HEK293 (cell line): Measurements from ENCODE around the gene PCDH1.

Experiments
- CTCF ChIA-PET: fragments of 350-600 bp; formaldehyde crosslinking; extraction: SDS; loops from one replicate; lab custom pipeline; 2021; ENCODE audit warnings: antibody characterized with exemption; lab: Yijun Ruan, JAX
- POLR2A ChIA-PET: fragments of 300-600 bp; formaldehyde crosslinking; extraction: SDS; loops from one replicate; lab custom pipeline; 2020; ENCODE audit warnings: antibody characterized with exemption, inconsistent platforms; lab: Yijun Ruan, JAX
- H3K27ac ChIP-seq: fragments of 200-500 bp; sonication (Bioruptor generic); 2 replicates; pipeline ENCODE4 v1.5.1; 2014; ENCODE audit warnings: low read depth, low read length, control low read depth, inconsistent platforms; ENCODE audit errors: extremely low read depth
- H3K36me3 ChIP-seq, 2 experiments: fragments of 200-500 bp in 1 of 2; sonication (Bioruptor generic) in 1 of 2; 1 replicate in 1 of 2; 2 replicates in 1 of 2; pipeline ENCODE4 v1.5.1; 2014 to 2017; ENCODE audit warnings: inconsistent platforms in 2 of 2, low read length in 2 of 2; ENCODE audit not compliant: control insufficient read depth in 2 of 2, insufficient read depth in 1 of 2
- H3K4me1 ChIP-seq: fragments of 200-500 bp; sonication (Bioruptor generic); 2 replicates; pipeline ENCODE4 v1.5.1; 2014; ENCODE audit warnings: mild to moderate bottlenecking, low read length, inconsistent platforms; ENCODE audit not compliant: control insufficient read depth, insufficient read depth
- H3K4me3 ChIP-seq: 2 replicates; pipeline ENCODE4 v1.5.1; 2011; ENCODE audit warnings: low read depth, mild to moderate bottlenecking, control low read depth, low read length, moderate library complexity
- H3K9me3 ChIP-seq: fragments of 200-500 bp; sonication (Bioruptor generic); 2 replicates; pipeline ENCODE4 v1.5.1; 2014; ENCODE audit warnings: low read depth, low read length, inconsistent platforms; ENCODE audit not compliant: control insufficient read depth, insufficient read depth
- AEBP2 ChIP-seq: fragments of 450-650 bp; formaldehyde crosslinking; IDR thresholded peaks from 2 replicates; pipeline ENCODE4 v1.5.1; 2016; ENCODE audit warnings: missing biosample characterization, missing genetic modification characterization, borderline replicate concordance
- ATF2 ChIP-seq: fragments of 450-650 bp; formaldehyde crosslinking; IDR thresholded peaks from 2 replicates; pipeline ENCODE4 v1.5.1; 2016; ENCODE audit warnings: missing biosample characterization, missing genetic modification characterization, low read depth
- BCL11A ChIP-seq: fragments of 450-650 bp; formaldehyde crosslinking; IDR thresholded peaks from 2 replicates; pipeline ENCODE4 v1.5.1; 2016; ENCODE audit warnings: low read depth, missing biosample characterization, missing genetic modification characterization
- PRDM2 ChIP-seq: fragments of 450-650 bp; formaldehyde crosslinking; IDR thresholded peaks from 2 replicates; pipeline ENCODE4 v1.5.1; 2016; ENCODE audit warnings: missing biosample characterization, missing genetic modification characterization, borderline replicate concordance
- ZBTB11 ChIP-seq: fragments of 450-650 bp; formaldehyde crosslinking; conservative IDR thresholded peaks from 2 replicates; pipeline ENCODE4 v1.5.1; 2016; ENCODE audit warnings: low read depth, missing biosample characterization, missing genetic modification characterization
- ZFHX2 ChIP-seq: fragments of 450-650 bp; formaldehyde crosslinking; conservative IDR thresholded peaks from 2 replicates; pipeline ENCODE4 v1.5.1; 2016; ENCODE audit warnings: missing biosample characterization, missing genetic modification characterization
- ZNF114 ChIP-seq: fragments of 450-650 bp; formaldehyde crosslinking; IDR thresholded peaks from 2 replicates; pipeline ENCODE4 v1.5.0; 2017; ENCODE audit warnings: missing biosample characterization, missing genetic modification characterization
- ZNF132 ChIP-seq: fragments of 450-650 bp; formaldehyde crosslinking; IDR thresholded peaks from 2 replicates; pipeline ENCODE4 v1.5.1; 2017; ENCODE audit warnings: missing biosample characterization, missing genetic modification characterization, borderline replicate concordance
- ZNF223 ChIP-seq: fragments of 450-650 bp; formaldehyde crosslinking; IDR thresholded peaks from 2 replicates; pipeline ENCODE4 v1.5.1; 2016; ENCODE audit warnings: missing biosample characterization, missing genetic modification characterization
- ZNF23 ChIP-seq: fragments of 450-650 bp; formaldehyde crosslinking; IDR thresholded peaks from 2 replicates; pipeline ENCODE4 v1.5.1; 2016; ENCODE audit warnings: missing biosample characterization, missing genetic modification characterization, borderline replicate concordance
- ZNF280C ChIP-seq: fragments of 450-650 bp; formaldehyde crosslinking; IDR thresholded peaks from 2 replicates; pipeline ENCODE4 v1.5.1; 2016; ENCODE audit warnings: missing biosample characterization, missing genetic modification characterization
- ZNF292 ChIP-seq: fragments of 450-650 bp; formaldehyde crosslinking; IDR thresholded peaks from 2 replicates; pipeline ENCODE4 v1.5.1; 2016; ENCODE audit warnings: low read depth, missing biosample characterization, missing genetic modification characterization, borderline replicate concordance
- ZNF302 ChIP-seq: fragments of 450-650 bp; formaldehyde crosslinking; IDR thresholded peaks from 2 replicates; pipeline ENCODE4 v1.5.1; 2016; ENCODE audit warnings: missing biosample characterization, missing genetic modification characterization, low read depth
- ZNF501 ChIP-seq: fragments of 450-650 bp; formaldehyde crosslinking; IDR thresholded peaks from 2 replicates; pipeline ENCODE4 v1.5.1; 2016; ENCODE audit warnings: missing biosample characterization, missing genetic modification characterization
- ZNF521 ChIP-seq: fragments of 450-650 bp; formaldehyde crosslinking; IDR thresholded peaks from 2 replicates; pipeline ENCODE4 v1.5.1; 2017; ENCODE audit warnings: missing biosample characterization, mild to moderate bottlenecking, missing genetic modification characterization
- ZNF600 ChIP-seq: fragments of 450-650 bp; formaldehyde crosslinking; IDR thresholded peaks from 2 replicates; pipeline ENCODE4 v1.5.1; 2016; ENCODE audit warnings: missing biosample characterization, missing genetic modification characterization
- ZNF677 ChIP-seq: fragments of 450-650 bp; IDR thresholded peaks from 2 replicates; pipeline ENCODE4 v1.5.0; 2018; ENCODE audit warnings: missing biosample characterization, mild to moderate bottlenecking, missing genetic modification characterization, moderate library complexity
- ZNF704 ChIP-seq: fragments of 450-650 bp; formaldehyde crosslinking; IDR thresholded peaks from 2 replicates; pipeline ENCODE4 v1.5.1; 2016; ENCODE audit warnings: missing biosample characterization, missing genetic modification characterization

The PCDH1 gene

GRCh38 chr5:141903261-141903660 is 25.1 kb upstream of the PCDH1 start:
- ChIA-PET CTCF (interaction anchor here (1.0 to 1.7 kb wide), 3 partner anchors 13 to 202 kb away, joined by 3 to 5 read pairs (median 5); no protein-coding TSS in a partner anchor), POLR2A (no interaction called here)

GRCh38 chr5:141902015-141902814 is 24.0 kb upstream of the PCDH1 start:
- H3K9me3 ChIP-seq: no peaks in the 10 kb centered on the region
- no peaks in the 10 kb centered on the region for H3K36me3 ChIP-seq
- H3K27ac ChIP-seq: no peak overlapping the region
- peaks cover 2% of the 10 kb centered on the region; the same call in 1 of the 2 replicates for H3K4me1 ChIP-seq
- POLR2A ChIA-PET: no interaction called here
- H3K4me3 ChIP-seq: no peak overlapping the region
- CTCF ChIA-PET: interaction anchor here (0.5 to 1.7 kb wide), 4 partner anchors 24 to 66 kb away, joined by 4 to 5 read pairs (median 5); partner anchors contain the start of gene PCDH1
- no peak for TF ChIP-seq ZNF280C
- TF ChIP-seq AEBP2 (tag by site-specific recombination): no peak
- no peak for TF ChIP-seq BCL11A
- no peak for TF ChIP-seq PRDM2 (tag by site-specific recombination)
- no peak for TF ChIP-seq ZNF704 (tag by site-specific recombination)
- no peak for TF ChIP-seq ZNF292 (tag by site-specific recombination)
- TF ChIP-seq ZNF600 (tag by site-specific recombination): no peak
- no peak for TF ChIP-seq ZBTB11
- TF ChIP-seq ZNF223 (tag by site-specific recombination): no peak
- TF ChIP-seq ZNF132 (tag by site-specific recombination): no peak
- no peak for TF ChIP-seq ZNF521

More at GRCh38 chr5:141903261-141903660, 25.1 kb upstream of the PCDH1 start:
- no peak overlapping the region for H3K27ac ChIP-seq
- H3K4me3 ChIP-seq: no peak overlapping the region
- peaks cover 2% of the 10 kb centered on the region; the same call in 1 of the 2 replicates for H3K4me1 ChIP-seq
- TF ChIP-seq ZNF501 (tag by site-specific recombination) (no peak), ZNF302 (no peak), ZFHX2 (tag by site-specific recombination) (no peak), ATF2 (tag by site-specific recombination) (no peak), ZNF677 (no peak), ZNF114 (tag by site-specific recombination) (no peak), ZNF23 (no peak)
- TF ChIP-seq, all 188 proteins: peak for 0
- Histone ChIP-seq H3K36me3 (no peaks in the 10 kb centered on the region), H3K9me3 (no peaks in the 10 kb centered on the region)
